ENCODE results near the gene ASPG. TPM values are rescaled to one million over a fixed set of nuclear protein-coding genes. Genes with fewer than 3 reads are reported as not detected.

The ASPG gene
- total RNA-seq, 1 experiment from 2014 or later = 0.22 TPM

- CTCF ChIA-PET = no interaction called here
- ATAC-seq (no peak), DNase-seq (no peak)
- no peaks in the 10 kb centered on the region for H3K79me2 ChIP-seq (ENCODE audit: low read length)
- peaks cover under 1% of the 10 kb centered on the region; the same call in 1 of the 2 replicates for H3K27me3 ChIP-seq (ENCODE audit: low read length)
- no peaks in the 10 kb centered on the region for H3F3A ChIP-seq (ENCODE audit: low read length, unreplicated experiment)
- BruUV-seq (replicated peaks) = no TSS peak
- H3K9me3 ChIP-seq (ENCODE audit: low read length) = no peaks in the 10 kb centered on the region
- POLR2A ChIA-PET (ENCODE audit: unreplicated experiment) = interaction anchor here (0.5 kb wide), 1 partner anchor 290 kb away, joined by 3 read pairs; no protein-coding TSS in a partner anchor
- no peak overlapping the region for H3K27ac ChIP-seq (ENCODE audit: low read length)
- intact Hi-C loops (cut with micrococcal nuclease) = no loop called here
- H3K4me2 ChIP-seq (ENCODE audit: low read length) = no peak overlapping the region
- TF ChIP-seq CTCF (conservative IDR thresholded peaks at IDR 0.05; ENCODE audit: low read depth, low read length) = no peak
- no peak for TF ChIP-seq EZH2 (IDR thresholded peaks at IDR 0.05; ENCODE audit: low read length, unreplicated experiment)
- TF ChIP-seq EZH2phosphoT487 (IDR thresholded peaks at IDR 0.05; ENCODE audit: borderline replicate concordance, low read length) = no peak
- H3K9ac ChIP-seq (ENCODE audit: low read length) = no peak overlapping the region
- no peaks in the 10 kb centered on the region for H3K9me2 ChIP-seq (replicated peaks; ENCODE audit: low read length)
- no peaks in the 10 kb centered on the region for H4K20me1 ChIP-seq (ENCODE audit: low read length)
- H3K4me1 ChIP-seq (ENCODE audit: insufficient read depth, low read length) = peaks cover 17% of the 10 kb centered on the region
- H2AFZ ChIP-seq (ENCODE audit: low read length) = no peak overlapping the region
- no peaks in the 10 kb centered on the region for H3K36me3 ChIP-seq (ENCODE audit: low read depth, low read length)
- no peak overlapping the region for H3K4me3 ChIP-seq (ENCODE audit: low read length)
These were observed 26.6 kb downstream of the ASPG start for GRCh38 chr14:104112113-104112505.

GRCh38 chr14:104112609-104113571 lies 27.4 kb downstream of the ASPG start:
- TF ChIP-seq CTCF (conservative IDR thresholded peaks at IDR 0.05; ENCODE audit: low read depth, low read length) (no peak), EZH2 (IDR thresholded peaks at IDR 0.05; ENCODE audit: low read length, unreplicated experiment) (no peak), EZH2phosphoT487 (IDR thresholded peaks at IDR 0.05; ENCODE audit: borderline replicate concordance, low read length) (no peak)
- H3K9ac ChIP-seq (ENCODE audit: low read length) = no peak overlapping the region
- H3F3A ChIP-seq (ENCODE audit: low read length, unreplicated experiment) = no peaks in the 10 kb centered on the region
- DNase-seq = no peak
- no peak overlapping the region for H2AFZ ChIP-seq (ENCODE audit: low read length)
- intact Hi-C loops (cut with micrococcal nuclease) = no loop called here
- no peaks in the 10 kb centered on the region for H3K9me2 ChIP-seq (replicated peaks; ENCODE audit: low read length)
- no peaks in the 10 kb centered on the region for H3K9me3 ChIP-seq (ENCODE audit: low read length)
- no peak for ATAC-seq
- H3K4me1 ChIP-seq (ENCODE audit: insufficient read depth, low read length) = peaks cover 24% of the 10 kb centered on the region
- POLR2A ChIA-PET (ENCODE audit: unreplicated experiment) = no interaction called here
- CTCF ChIA-PET = no interaction called here
- H3K36me3 ChIP-seq (ENCODE audit: low read depth, low read length) = no peaks in the 10 kb centered on the region
- no peaks in the 10 kb centered on the region for H4K20me1 ChIP-seq (ENCODE audit: low read length)
- H3K27me3 ChIP-seq (ENCODE audit: low read length) = peaks cover 6% of the 10 kb centered on the region; the same call in 1 of the 2 replicates
- H3K79me2 ChIP-seq (ENCODE audit: low read length) = no peaks in the 10 kb centered on the region
- no peak overlapping the region for H3K4me3 ChIP-seq (ENCODE audit: low read length)
- no peak overlapping the region for H3K27ac ChIP-seq (ENCODE audit: low read length)
- H3K4me2 ChIP-seq (ENCODE audit: low read length) = no peak overlapping the region
- BruUV-seq (replicated peaks) = no TSS peak

Measured in PC-3 (cell line).